HG03378 (cell line): ENCODE data around the gene ZNF584.
A peak's percentile ranks its signal among the peaks of the same experiment; 100 is the strongest.

Source experiments
- ATAC-seq: cut with Tn5 transposase; IDR thresholded peaks from one replicate; pipeline ENCODE4 v1.9.1; 2021; ENCODE audit warnings: mild to moderate bottlenecking, moderate library complexity; ENCODE audit not compliant: unreplicated experiment

ZNF584 gene

GRCh38 chr19:58385891-58386575 lies 22.4 kb upstream of the ZNF584 start:
- no peak for ATAC-seq

DNA sequence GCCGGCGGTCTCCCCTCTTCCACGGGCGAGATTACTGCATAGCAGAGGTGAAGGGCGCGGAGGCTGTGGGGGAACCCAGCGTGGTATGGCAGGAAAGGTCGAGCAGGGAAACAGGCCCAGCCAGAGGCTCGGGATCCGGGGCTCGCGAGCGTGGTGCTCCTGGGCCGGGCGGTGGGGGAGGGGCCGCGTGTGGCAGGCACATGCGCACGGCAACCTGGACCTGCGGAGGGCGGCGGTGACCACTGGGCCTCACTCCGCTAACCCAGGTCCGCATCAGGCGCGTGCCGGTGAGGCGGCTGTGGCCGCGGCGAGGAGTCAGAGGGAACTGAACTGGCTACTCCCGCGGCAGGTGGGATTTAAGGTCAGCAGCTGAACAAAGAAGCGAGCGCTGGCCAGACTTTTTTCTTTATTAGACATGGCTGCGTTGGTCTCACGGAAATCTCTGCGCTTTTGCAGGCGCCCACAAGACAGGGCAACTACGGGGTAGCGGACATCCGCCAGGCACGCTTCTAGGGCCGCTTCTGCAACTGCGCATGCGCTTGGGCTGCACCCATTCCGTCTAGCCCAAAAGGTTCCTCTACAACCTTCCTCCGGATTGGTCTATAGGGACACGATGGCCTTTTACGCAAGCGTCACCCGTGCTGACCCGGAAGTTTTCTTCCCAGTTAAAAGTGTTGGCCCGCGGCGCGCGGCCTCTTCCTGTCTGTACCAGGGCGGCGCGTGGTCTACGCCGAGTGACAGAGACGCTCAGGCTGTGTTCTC lies 21.7 kb upstream of the ZNF584 start, which contains the start of gene RPS5:
Gene RPS5 (plus strand): TSS at position 694 of the 762 bp plus-strand sequence. CDS start 869 bp downstream, outside the sequence.
- peak; percentile 74 for ATAC-seq

GRCh38 chr19:58387338-58388174 lies 20.9 kb upstream of the ZNF584 start:
- ATAC-seq, result no peak

DNA sequence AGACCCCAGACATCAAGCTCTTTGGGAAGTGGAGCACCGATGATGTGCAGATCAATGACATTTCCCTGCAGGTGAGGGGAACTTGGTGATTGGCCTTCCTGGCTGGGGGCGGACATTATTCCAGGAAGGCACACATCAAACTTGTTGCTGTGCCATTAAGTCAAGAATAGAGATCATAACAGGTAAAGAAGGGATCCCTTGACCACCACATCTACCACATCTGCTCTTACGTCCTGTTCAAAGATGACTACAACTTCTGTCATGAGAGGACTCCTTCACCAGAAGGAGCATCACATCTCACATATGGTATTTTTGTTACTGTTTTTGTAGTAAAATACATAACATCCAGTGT lies 20.3 kb upstream of the ZNF584 start:
- no peak for ATAC-seq

DNA sequence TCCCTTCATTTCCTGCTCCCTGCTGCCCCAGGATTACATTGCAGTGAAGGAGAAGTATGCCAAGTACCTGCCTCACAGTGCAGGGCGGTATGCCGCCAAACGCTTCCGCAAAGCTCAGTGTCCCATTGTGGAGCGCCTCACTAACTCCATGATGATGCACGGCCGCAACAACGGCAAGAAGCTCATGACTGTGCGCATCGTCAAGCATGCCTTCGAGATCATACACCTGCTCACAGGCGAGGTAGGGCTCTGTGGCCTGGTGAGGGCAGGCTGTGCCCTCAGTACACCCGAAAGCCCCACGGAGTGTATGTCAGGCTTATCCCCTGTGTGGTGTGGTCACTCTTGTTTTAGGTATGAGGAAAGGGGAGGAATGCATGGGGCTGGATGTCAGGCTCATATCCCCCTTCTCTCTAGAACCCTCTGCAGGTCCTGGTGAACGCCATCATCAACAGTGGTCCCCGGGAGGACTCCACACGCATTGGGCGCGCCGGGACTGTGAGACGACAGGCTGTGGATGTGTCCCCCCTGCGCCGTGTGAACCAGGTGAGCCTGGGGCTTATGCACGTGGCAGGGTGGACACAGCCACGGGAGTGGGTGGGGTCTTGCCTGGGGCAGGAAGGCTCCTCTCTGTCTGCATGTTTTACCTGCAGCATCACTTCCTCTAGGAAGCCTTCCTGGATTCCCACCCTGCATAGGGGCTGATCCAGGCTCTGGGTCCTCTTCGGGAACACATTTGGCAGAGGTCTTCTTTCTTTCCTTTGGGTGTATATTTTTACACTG lies 15.3 kb upstream of the ZNF584 start:
- ATAC-seq, result no peak

- ATAC-seq, result no peak
Observed at GRCh38 chr19:58393725-58394033, 14.8 kb upstream of the ZNF584 start.

- ATAC-seq, result no peak
Observed at GRCh38 chr19:58394821-58395219, 13.6 kb upstream of the ZNF584 start.

DNA sequence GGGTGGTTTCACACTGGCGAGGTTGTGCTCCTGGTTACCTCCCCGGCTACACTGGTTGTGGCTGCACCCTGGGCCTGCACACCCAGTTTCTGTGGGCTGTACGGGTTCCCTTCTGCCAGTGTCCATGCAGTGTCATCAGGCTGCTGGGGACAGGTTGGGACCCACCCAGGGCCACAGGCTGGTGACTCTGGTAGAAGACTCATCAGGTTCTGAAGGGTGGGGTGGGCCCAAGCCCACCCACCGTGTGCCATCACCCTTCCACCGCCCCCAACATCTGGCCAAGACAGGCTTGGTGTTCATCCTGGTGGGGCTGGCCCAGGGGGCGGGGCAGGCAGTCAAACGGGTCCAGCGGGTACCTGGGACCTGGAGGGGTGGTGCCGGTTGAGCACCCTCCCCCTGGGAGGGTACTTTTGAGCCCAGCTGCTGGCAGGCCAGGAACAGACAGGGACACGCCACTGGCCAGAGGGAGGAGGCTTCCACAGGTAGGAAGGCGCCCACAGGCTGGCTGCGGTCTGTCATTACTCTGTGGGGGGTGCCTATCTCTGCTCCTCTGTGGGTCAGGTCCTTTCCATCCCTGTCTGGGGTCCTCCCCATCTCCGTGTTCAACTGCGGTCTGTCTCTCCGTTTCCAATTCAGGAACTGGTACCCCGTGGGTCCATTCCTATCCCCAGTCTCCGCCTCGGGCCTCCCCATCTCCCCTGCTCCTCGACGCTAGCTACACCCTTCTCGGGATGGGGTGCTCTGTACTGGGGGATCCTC lies 13.1 kb upstream of the ZNF584 start, which contains the start of gene RNF225:
Gene RNF225 (plus strand): TSS at position 437 of the 759 bp plus-strand sequence. CDS start 434 bp downstream, outside the sequence.
- no peak for ATAC-seq

DNA sequence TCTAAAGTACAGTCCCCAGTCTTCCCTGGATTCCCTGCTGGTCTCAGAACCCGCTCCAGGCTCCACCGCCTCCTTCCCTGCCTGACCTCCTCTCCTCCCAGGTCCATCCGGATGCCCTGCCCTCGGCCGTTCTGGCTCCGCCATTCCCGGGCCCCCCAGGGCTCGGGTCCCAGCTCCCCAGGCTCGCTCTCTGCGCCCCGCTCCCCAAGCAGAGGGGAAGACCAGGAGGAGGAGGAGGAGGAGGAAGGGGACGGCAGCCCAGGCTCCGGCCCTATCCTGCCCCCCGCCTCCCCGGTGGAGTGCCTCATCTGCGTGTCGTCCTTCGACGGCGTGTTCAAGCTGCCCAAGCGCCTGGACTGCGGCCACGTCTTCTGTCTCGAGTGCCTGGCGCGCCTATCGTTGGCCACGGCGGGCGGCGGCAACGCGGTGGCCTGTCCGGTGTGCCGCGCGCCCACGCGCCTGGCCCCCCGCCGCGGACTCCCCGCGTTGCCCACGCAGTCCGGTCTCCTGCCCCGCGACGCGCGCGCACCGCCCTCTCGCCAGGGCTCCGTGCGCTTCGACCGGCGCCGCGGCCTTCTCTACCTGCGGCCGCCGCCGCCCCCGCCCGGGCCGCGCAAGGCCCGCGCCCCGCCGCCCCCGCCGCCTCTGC lies 12.3 kb upstream of the ZNF584 start:
- ATAC-seq, result no peak

GRCh38 chr19:58396691-58397532 lies 11.5 kb upstream of the ZNF584 start:
- no peak for ATAC-seq

DNA sequence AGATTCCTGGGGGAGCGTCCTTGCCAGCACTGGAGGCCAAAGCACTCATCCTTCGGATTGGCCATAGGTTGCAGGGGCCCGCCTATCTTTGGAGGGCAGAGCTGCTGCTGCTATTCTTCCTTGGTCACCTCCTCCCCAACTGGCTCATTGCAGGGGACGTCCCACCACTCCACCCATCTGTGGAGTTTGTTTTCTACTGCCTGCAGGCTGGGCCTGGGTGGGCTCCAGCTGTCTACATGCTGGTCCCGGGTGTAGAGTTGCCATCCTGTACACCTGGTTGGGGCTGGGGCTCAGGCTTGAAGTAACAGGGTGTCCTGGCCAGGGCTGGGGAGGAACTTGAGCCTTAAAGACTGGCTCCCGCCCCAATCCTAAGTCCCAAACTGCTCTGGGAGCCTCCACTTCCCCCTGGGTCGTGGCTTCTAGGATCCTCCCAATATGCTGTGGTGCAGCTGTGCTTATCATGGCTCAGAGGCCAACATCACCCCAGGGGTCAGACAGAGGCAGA lies 10.9 kb upstream of the ZNF584 start:
- no peak for ATAC-seq

DNA sequence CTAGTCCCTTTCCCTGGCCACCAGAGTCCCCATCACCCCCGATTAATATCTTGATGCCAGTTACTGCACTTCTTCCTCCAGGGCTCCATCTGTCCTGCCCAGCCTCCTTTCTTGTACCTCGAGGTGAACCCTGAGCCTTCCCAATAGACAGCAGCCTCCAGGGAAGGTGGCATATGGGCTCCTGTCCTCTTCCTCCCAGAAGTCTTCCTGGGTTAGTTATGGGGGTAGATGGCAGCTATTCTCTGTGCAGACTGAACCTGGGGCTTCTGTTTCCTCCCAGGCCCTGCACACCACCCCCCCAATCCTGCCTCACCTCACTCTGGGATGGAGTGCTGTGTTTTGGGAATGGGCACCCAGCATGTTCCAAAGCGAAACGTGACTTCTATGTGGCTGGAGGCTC lies 10.4 kb upstream of the ZNF584 start:
- ATAC-seq, result no peak

GRCh38 chr19:58398545-58398944 lies 9.9 kb upstream of the ZNF584 start:
- no peak for ATAC-seq

DNA sequence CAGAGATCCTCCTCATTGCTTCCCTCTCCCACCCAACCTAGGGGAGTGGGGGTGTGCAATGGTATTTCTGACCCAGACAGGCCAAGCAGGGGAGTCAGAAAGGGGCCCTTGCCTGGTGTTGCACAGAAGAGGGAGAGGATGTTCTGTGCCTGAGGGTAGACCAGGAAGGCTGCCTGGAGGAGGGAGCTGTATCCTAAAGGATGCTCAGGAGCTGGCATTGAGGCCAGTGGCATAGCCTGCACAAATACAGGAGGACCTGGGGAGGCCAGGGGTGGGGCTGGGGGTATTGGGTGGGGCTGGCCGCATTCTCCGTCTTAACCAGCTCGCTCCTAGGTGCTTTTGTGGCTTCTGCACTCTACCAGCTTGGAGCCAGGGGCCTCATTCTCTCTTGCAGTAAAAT lies 8.5 kb upstream of the ZNF584 start:
- ATAC-seq, result no peak

DNA sequence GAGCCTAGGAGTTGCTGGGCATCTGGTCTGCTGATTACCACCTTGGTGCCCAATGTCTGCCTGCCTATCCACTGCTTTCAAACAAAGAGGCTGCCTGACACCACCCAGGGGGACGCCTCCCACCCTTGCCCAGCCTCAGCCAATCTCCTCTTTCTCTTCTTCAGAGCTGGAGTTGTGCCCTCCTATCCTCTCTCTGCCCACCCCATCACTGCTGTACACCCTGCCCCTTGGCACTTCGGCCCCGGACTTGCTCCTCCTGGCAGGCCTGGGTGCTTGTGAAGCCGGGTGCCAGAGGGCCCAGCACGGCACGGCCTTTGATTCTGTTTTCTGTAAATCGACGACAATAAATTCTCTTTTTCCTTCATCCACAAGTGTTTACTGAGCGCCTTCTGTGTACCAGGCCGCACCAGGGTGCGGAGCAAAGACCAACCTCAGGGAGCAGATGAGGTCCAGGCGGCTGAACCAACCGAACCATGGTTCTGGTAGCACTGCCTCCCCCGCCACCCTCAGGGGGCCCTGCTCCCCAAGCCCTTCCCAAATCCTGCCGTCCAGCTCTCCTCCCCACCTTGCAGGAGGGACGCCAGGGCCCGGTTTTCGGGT lies 8.0 kb upstream of the ZNF584 start:
- ATAC-seq, result no peak

DNA sequence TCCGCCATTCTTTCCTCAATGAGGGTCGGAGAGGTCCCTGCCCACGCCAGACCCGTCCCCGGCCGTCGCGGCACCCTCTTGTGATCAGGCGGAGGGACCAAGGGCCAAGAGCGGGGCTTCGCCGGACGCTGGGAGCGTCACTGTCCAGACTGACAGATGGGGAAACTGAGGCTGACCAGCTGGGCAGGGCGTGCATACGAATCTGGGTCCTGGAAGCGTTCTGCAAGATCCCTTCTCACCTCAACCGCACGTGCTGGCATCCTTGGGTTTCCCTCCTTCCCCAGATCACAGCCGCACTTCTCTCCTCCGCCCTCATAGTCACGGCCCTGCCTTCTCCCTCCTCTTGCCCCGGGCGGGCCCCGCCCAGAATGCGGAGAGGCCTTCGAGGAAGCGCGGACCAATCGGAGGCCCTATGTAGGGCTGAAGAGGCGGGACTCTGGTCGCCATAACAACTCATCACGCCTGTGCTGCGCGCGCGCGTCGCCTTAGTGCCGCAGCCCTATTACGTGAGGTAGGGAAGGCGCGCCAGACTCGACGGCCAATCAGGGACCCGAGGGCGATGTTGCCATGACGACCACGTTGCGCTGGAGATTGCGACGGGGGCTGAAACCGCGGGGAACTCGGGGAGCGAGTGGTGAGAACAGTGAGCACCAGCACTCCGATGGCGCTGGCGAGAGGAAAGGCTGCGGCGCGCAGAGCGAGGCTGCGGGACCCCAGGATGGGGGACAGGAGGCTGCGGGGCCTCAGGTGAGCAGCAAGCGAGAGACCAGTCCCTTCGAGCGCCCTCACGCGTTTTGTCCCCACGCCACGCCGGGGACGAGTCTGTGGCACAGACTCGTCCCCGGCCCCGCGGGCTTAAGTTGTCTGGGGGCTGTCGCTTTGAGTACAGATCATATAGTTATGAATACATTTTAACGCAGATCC lies 7.3 kb upstream of the ZNF584 start:
- peak; percentile 94 for ATAC-seq

GRCh38 chr19:58401840-58402421 lies 6.5 kb upstream of the ZNF584 start:
- ATAC-seq, result no peak
